HepG2 (cell line): ENCODE measurements around the gene ZNF429. TPM values are rescaled to one million over a fixed set of nuclear protein-coding genes. Genes with fewer than 3 reads are reported as not detected.

ENCODE experiments used
- ATAC-seq: fragments of 200-7000 bp; cut with Tn5 transposase; 3 replicates; pipeline ENCODE4 v1.9.1; 2020; ENCODE audit warnings: mild to moderate bottlenecking, moderate library complexity
- BruUV-seq: library from RNA; stranded (reverse); fragments of 400-500 nt; replicated peaks from 2 replicates; lab custom pipeline; 2021; lab: Mats Ljungman, UMichigan
- CTCF ChIA-PET: fragments of 300-600 bp; formaldehyde crosslinking; extraction: SDS; loops from one replicate; lab custom pipeline; 2021; ENCODE audit warnings: low total read pairs, inconsistent platforms, low intra/inter-chr PET ratio; lab: Yijun Ruan, JAX
- POLR2A ChIA-PET: fragments of 350-600 bp; sonication (Branson Sonifier 250); formaldehyde crosslinking; loops from one replicate; lab custom pipeline; 2020; ENCODE audit warnings: antibody characterized with exemption, inconsistent platforms; lab: Yijun Ruan, JAX
- DNase-seq: peaks from one replicate; pipeline ENCODE4 v3.0.0-alpha.2; 2015; ENCODE audit warnings: low spot score
- FAIRE-seq: peaks from 3 replicates; lab custom pipeline; 2011; peaks lifted over from hg19 to GRCh38; lab: Jason Lieb, UNC
- H2AFZ ChIP-seq: one replicate; pipeline ENCODE4 v1.6.1; 2011; ENCODE audit warnings: low read length, inconsistent platforms
- H3K27ac ChIP-seq: fragments of 300-600 bp; 3 replicates; pipeline ENCODE4 v1.8.0; 2011; ENCODE audit warnings: mixed run types, mild to moderate bottlenecking, mixed read lengths, low read length, inconsistent platforms; ENCODE audit not compliant: insufficient read depth; ENCODE audit errors: extremely low read length
- H3K27me3 ChIP-seq, 2 experiments: fragments of 200-600 bp in 1 of 2; 2 replicates in 1 of 2; 3 replicates in 1 of 2; pipeline versions ENCODE4 v1.6.0 to v1.8.0; 2011; ENCODE audit warnings: low read length in 2 of 2, mild to moderate bottlenecking in 2 of 2, moderate library complexity in 2 of 2, inconsistent platforms in 1 of 2; ENCODE audit not compliant: insufficient read depth in 2 of 2, control insufficient read depth in 1 of 2
- H3K36me3 ChIP-seq, 2 experiments: fragments of 200-600 bp in 1 of 2; replicated peaks in 1 of 2; 2 replicates in 1 of 2; 3 replicates in 1 of 2; pipeline versions ENCODE4 v1.5.1 to v1.8.0; 2011; ENCODE audit warnings: low read length in 2 of 2, inconsistent platforms in 1 of 2; ENCODE audit not compliant: insufficient read depth in 2 of 2, control insufficient read depth in 1 of 2
- H3K4me1 ChIP-seq: 2 replicates; pipeline ENCODE4 v1.5.1; 2012; ENCODE audit warnings: low read length, inconsistent platforms; ENCODE audit not compliant: insufficient read depth
- H3K4me2 ChIP-seq: 2 replicates; pipeline ENCODE4 v1.6.0; 2011; ENCODE audit warnings: low read depth, low read length, inconsistent platforms
- H3K4me3 ChIP-seq, 3 experiments: fragments of 200-600 bp in 1 of 3; sonication (generic), shearing (Covaris generic) in 1 of 3; replicated peaks in 1 of 3; 2 replicates each; pipeline ENCODE4 v1.5.1; 2011 to 2016; ENCODE audit warnings: low read length in 3 of 3, inconsistent platforms in 2 of 3, low read depth in 2 of 3, mild to moderate bottlenecking in 2 of 3, control low read depth in 1 of 3, mixed read lengths in 1 of 3; ENCODE audit not compliant: insufficient read depth in 1 of 3
- H3K79me2 ChIP-seq: one replicate; pipeline ENCODE4 v1.6.1; 2011; ENCODE audit warnings: low read length, inconsistent platforms; ENCODE audit not compliant: insufficient read depth
- H3K9ac ChIP-seq: 2 replicates; pipeline ENCODE4 v1.6.0; 2011; ENCODE audit warnings: mild to moderate bottlenecking, low read depth, low read length, inconsistent platforms; ENCODE audit not compliant: insufficient read depth
- H3K9me3 ChIP-seq: 2 replicates; pipeline ENCODE4 v1.5.1; 2012; ENCODE audit warnings: mild to moderate bottlenecking, low read length
- H4K20me1 ChIP-seq: 2 replicates; pipeline ENCODE4 v1.6.0; 2011; ENCODE audit warnings: inconsistent platforms, mild to moderate bottlenecking, low read length, moderate library complexity; ENCODE audit not compliant: insufficient read depth
- ARID3A ChIP-seq: IDR thresholded peaks from 2 replicates; pipeline ENCODE4 v1.6.1; 2012; ENCODE audit warnings: low read depth, low read length, improper control_type of control experiment
- ATF4 ChIP-seq, 2 experiments: fragments of 450-650 bp in 1 of 2; sonication (generic) in 1 of 2; formaldehyde crosslinking; IDR thresholded peaks; 2 replicates each; pipeline versions ENCODE4 v1.5.0 to v1.8.0; 2020 to 2022; ENCODE audit warnings: mild to moderate bottlenecking in 1 of 2, missing genetic modification reagents in 1 of 2
- HINFP ChIP-seq: sonication (generic); formaldehyde crosslinking; IDR thresholded peaks from 2 replicates; pipeline ENCODE4 v1.4.0; 2020; ENCODE audit warnings: low read depth, mild to moderate bottlenecking, missing genetic modification reagents
- MXD1 ChIP-seq: sonication (generic); formaldehyde crosslinking; IDR thresholded peaks from 2 replicates; pipeline ENCODE4 v1.4.0; 2020; ENCODE audit warnings: mild to moderate bottlenecking, missing genetic modification reagents
- NR2F6 ChIP-seq, 2 experiments: IDR thresholded peaks; 2 replicates each; pipeline ENCODE4 v1.6.1; 2016; ENCODE audit warnings: antibody characterized with exemption in 1 of 2, mild to moderate bottlenecking in 1 of 2
- PAWR ChIP-seq: sonication (generic); formaldehyde crosslinking; IDR thresholded peaks from 2 replicates; pipeline ENCODE4 v1.4.0; 2020; ENCODE audit warnings: missing genetic modification reagents, mild to moderate bottlenecking, borderline replicate concordance
- ZFYVE20 ChIP-seq: sonication (generic); formaldehyde crosslinking; IDR thresholded peaks from 2 replicates; pipeline ENCODE4 v1.8.0; 2023; ENCODE audit warnings: low read depth, mild to moderate bottlenecking, moderate library complexity, missing genetic modification reagents, borderline replicate concordance
- ZNF292 ChIP-seq: sonication (generic); formaldehyde crosslinking; IDR thresholded peaks from 2 replicates; pipeline ENCODE4 v1.8.1; 2022; ENCODE audit warnings: mild to moderate bottlenecking, low read depth, missing genetic modification reagents, borderline replicate concordance
- ZNF639 ChIP-seq: conservative IDR thresholded peaks from 2 replicates; pipeline ENCODE4 v1.6.1; 2018; ENCODE audit warnings: missing genetic modification reagents
- WGBS: methylation state at CpG from one replicate; pipeline ENCODE4 v1.1.6; 2017; ENCODE audit warnings: low lambda C conversion rate; 5-methylcytosine and 5-hydroxymethylcytosine counted together
- in situ Hi-C: cut with HindIII; loops from 2 replicates; pipeline ENCODE4 v1.10.0; 2017; ENCODE audit warnings: low pct_unique_long_range_greater_than_20kb; ENCODE audit not compliant: extremely low pct_ligation_motif_present
- intact Hi-C: fragments of 100-400 bp; cut with micrococcal nuclease; formaldehyde crosslinking; loops from one replicate; pipeline ENCODE4 v1.10.0; 2022; ENCODE audit not compliant: unreplicated experiment
- polyA plus RNA-seq, 8 experiments: library from polyadenylated mRNA; depleted of rRNA in 3 of 8; stranded (reverse) in 7 of 8; unstranded in 1 of 8; fragments of >200 nt; fragmentation: Illumina TruSeq in 4 of 8; extraction: Trizol in 4 of 8; gene quantifications; 2 replicates each; pipeline versions ENCODE4 v1.2.1 to v1.2.3, GENCODE V29; 2011 to 2016; ENCODE audit warnings: low read depth in 4 of 8, missing spikeins in 1 of 8, mixed read lengths in 1 of 8; ENCODE audit not compliant: insufficient read depth in 1 of 8
- total RNA-seq, 5 experiments: library from RNA; depleted of rRNA; stranded (reverse); fragments of >200 nt; fragmentation: Illumina TruSeq; extraction: Trizol; gene quantifications; 2 replicates each; pipeline ENCODE4 v1.2.3, GENCODE V29; 2016; ENCODE audit warnings: low read depth in 1 of 5

ZNF429 gene
- total and polyA plus RNA-seq, 2 of the 13 experiments (the other 11 are each of a cell fraction or from before 2014, with no cell fraction given): 3.3 to 3.4 TPM

GRCh38 chr19:21585281-21585890, 80.0 kb downstream of the ZNF429 start:
- Histone ChIP-seq H3K9ac (no peak overlapping the region), H3K27ac (no peak overlapping the region), H3K4me2 (no peak overlapping the region), H3K79me2 (no peaks in the 10 kb centered on the region), H3K36me3 (no peaks in the 10 kb centered on the region), H3K4me1 (no peaks in the 10 kb centered on the region), H3K9me3 (peaks cover 56% of the 10 kb centered on the region), H3K27me3 (no peaks in the 10 kb centered on the region), H4K20me1 (no peaks in the 10 kb centered on the region), H2AFZ (no peak overlapping the region), H3K4me3 (no peak overlapping the region)
- ChIA-PET CTCF (no interaction called here), POLR2A (no interaction called here)
- 68% methylated on average over 11 of the region's 12 CpGs for WGBS
- in situ Hi-C loops (no loop called here), intact Hi-C loops (no loop called here)
- DNase-seq: no peak
- no peak for TF ChIP-seq MXD1 (CRISPR knock-in tag)
- TF ChIP-seq PAWR (CRISPR knock-in tag): no peak
- TF ChIP-seq ZNF292 (CRISPR knock-in tag): no peak
- no peak for TF ChIP-seq ARID3A
- TF ChIP-seq ATF4 (CRISPR knock-in tag; IDR thresholded peaks at IDR 0.05): no peak
- no peak for TF ChIP-seq ZFYVE20 (CRISPR knock-in tag)
- no peak for TF ChIP-seq HINFP (CRISPR knock-in tag)
- no peak for TF ChIP-seq ZNF639 (CRISPR knock-in tag)
- no peak for TF ChIP-seq NR2F6 (IDR thresholded peaks at IDR 0.05)
- TF ChIP-seq NR2F6 (CRISPR knock-in tag; IDR thresholded peaks at IDR 0.05): no peak
- BruUV-seq: no TSS peak
- ATAC-seq: no peak
- FAIRE-seq: no peak
